Transverse colon (tissue), 4 donors: ENCODE data around the gene ARHGAP22. TPM values are rescaled to one million over a fixed set of nuclear protein-coding genes. Genes with fewer than 3 reads are reported as not detected.

ENCODE experiments used
- DNase-seq: peaks from one replicate; pipeline ENCODE4 v3.0.0-alpha.2; 2019
- H3K27ac ChIP-seq, 4 donors: fragments of 200-600 bp; sonication (generic); 2 replicates each; pipeline ENCODE4 v1.5.1; 2016 to 2018; ENCODE audit warnings: inconsistent platforms in 4 of 4
- H3K27me3 ChIP-seq: fragments of 200-600 bp; sonication (generic); 2 replicates; pipeline ENCODE4 v1.5.1; 2017; ENCODE audit warnings: inconsistent platforms
- H3K36me3 ChIP-seq, 4 donors: fragments of 200-600 bp; sonication (generic); 2 replicates each; pipeline ENCODE4 v1.5.1; 2017 to 2019; ENCODE audit warnings: inconsistent platforms in 4 of 4
- H3K4me1 ChIP-seq, 4 donors: fragments of 200-600 bp; sonication (generic); 2 replicates each; pipeline ENCODE4 v1.5.1; 2017 to 2020; ENCODE audit warnings: inconsistent platforms in 4 of 4
- H3K4me3 ChIP-seq, 4 donors: fragments of 200-600 bp; sonication (generic); 1 replicate in 1 of 4; 2 replicates in 3 of 4; pipeline versions ENCODE4 v1.5.1 to v1.6.1; 2017 to 2019; ENCODE audit warnings: inconsistent platforms in 4 of 4
- H3K9me3 ChIP-seq, 2 donors: fragments of 200-600 bp; sonication (generic); 2 replicates each; pipeline ENCODE4 v1.5.1; 2017 to 2019; ENCODE audit warnings: inconsistent platforms in 2 of 2
- EP300 ChIP-seq: sonication (generic); formaldehyde crosslinking; IDR thresholded peaks from one replicate; pipeline ENCODE4 v1.6.1; 2017; ENCODE audit warnings: antibody characterized with exemption, low read depth
- POLR2A ChIP-seq: fragments of 450-650 bp; IDR thresholded peaks from one replicate; pipeline ENCODE4 v1.6.1; 2016; ENCODE audit warnings: antibody characterized with exemption, mild to moderate bottlenecking, moderate library complexity
- POLR2AphosphoS5 ChIP-seq, 3 donors: sonication (generic); formaldehyde crosslinking; IDR thresholded peaks; one replicate each; pipeline ENCODE4 v1.6.1; 2016; ENCODE audit warnings: antibody characterized with exemption in 3 of 3
- WGBS, 2 donors: methylation state at CpG; one replicate each; pipeline ENCODE4 v1.1.5; 2018; ENCODE audit warnings: low coverage in 1 of 2; 5-methylcytosine and 5-hydroxymethylcytosine counted together
- in situ Hi-C, 4 donors: fragments of 200-750 bp; cut with MboI; loops; one replicate each; pipeline versions ENCODE4 v1.15.0 to v1.15.1; 2017; ENCODE audit warnings: low sequenced_read_pairs in 3 of 4, low pct_ligation_motif_present in 1 of 4, low pct_unique_long_range_greater_than_20kb in 1 of 4
- intact Hi-C: fragments of 100-400 bp; cut with DNase I; formaldehyde crosslinking; loops from one replicate; pipeline ENCODE4 v1.15.1; 2023; ENCODE audit warnings: low total_unique reads
- total RNA-seq, 4 donors: library from RNA; depleted of rRNA; stranded (reverse); fragments of >200 nt; gene quantifications; one replicate each; pipeline ENCODE4 v1.1.0, GENCODE V29; 2016
- TF ChIP-seq, protein P1 (sequence below), 5 experiments: fragments of 200-600 bp in 3 of 5; fragments of 450-650 bp in 2 of 5; sonication (generic) in 3 of 5; IDR thresholded peaks; 1 replicate in 2 of 5; 2 replicates in 3 of 5; pipeline ENCODE4 v1.5.1; 2016 to 2017; ENCODE audit warnings: antibody characterized with exemption in 5 of 5, inconsistent platforms in 3 of 5, mild to moderate bottlenecking in 2 of 5, moderate library complexity in 1 of 5

Gene ARHGAP22
- total RNA-seq, 4 donors from 2014 or later: 1.4 to 3.4 (median 1.7) TPM; not detected in 1

DNA sequence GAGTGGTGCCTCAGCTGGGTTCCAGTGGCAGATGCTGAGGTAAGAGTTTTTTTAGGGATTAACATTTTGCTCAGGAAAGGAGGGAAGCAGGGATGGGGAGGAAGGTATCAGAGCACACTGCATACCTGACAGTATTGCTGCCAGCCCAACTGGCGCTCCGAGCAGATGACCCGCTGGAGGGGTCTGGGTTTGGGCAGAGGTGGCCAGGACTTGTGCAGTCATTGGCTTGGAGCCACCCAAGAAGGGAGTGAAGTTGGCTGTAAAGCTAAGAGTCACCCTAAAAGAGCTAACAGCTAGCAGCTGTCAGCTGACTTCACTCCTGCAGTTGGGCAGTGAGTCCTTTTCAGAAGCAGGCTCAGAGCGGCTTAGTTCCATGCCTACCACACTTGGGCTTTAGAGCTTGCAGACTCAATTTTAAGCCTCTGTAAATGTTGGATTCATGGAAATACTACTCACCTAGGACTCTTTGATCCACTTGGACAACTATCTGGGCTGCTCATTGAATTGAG, 5.8 kb upstream of the ARHGAP22 start:
- no peaks in the 10 kb centered on the region for H3K9me3 ChIP-seq
- TF ChIP-seq POLR2A (no peak), EP300 (no peak), POLR2AphosphoS5 (IDR thresholded peaks at IDR 0.05) (no peak)
- TF ChIP-seq, protein P1, sequence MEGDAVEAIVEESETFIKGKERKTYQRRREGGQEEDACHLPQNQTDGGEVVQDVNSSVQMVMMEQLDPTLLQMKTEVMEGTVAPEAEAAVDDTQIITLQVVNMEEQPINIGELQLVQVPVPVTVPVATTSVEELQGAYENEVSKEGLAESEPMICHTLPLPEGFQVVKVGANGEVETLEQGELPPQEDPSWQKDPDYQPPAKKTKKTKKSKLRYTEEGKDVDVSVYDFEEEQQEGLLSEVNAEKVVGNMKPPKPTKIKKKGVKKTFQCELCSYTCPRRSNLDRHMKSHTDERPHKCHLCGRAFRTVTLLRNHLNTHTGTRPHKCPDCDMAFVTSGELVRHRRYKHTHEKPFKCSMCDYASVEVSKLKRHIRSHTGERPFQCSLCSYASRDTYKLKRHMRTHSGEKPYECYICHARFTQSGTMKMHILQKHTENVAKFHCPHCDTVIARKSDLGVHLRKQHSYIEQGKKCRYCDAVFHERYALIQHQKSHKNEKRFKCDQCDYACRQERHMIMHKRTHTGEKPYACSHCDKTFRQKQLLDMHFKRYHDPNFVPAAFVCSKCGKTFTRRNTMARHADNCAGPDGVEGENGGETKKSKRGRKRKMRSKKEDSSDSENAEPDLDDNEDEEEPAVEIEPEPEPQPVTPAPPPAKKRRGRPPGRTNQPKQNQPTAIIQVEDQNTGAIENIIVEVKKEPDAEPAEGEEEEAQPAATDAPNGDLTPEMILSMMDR (IDR thresholded peaks at IDR 0.05): no peak
- H3K27me3 ChIP-seq: no peaks in the 10 kb centered on the region
- H3K4me3 ChIP-seq: no peak overlapping the region
- H3K36me3 ChIP-seq: no peaks in the 10 kb centered on the region
- no peak for DNase-seq
- peaks cover 0 to 4% (median 0%) of the 10 kb centered on the region in 4 donors for H3K4me1 ChIP-seq
- intact Hi-C loops (no loop called here), in situ Hi-C loops (no loop called here)
- H3K27ac ChIP-seq: no peak overlapping the region
- 98% methylated on average over 4 of the region's 4 CpGs; no CpG with 5 or more reads in 1 of the 2 donors for WGBS, 2 donors

DNA sequence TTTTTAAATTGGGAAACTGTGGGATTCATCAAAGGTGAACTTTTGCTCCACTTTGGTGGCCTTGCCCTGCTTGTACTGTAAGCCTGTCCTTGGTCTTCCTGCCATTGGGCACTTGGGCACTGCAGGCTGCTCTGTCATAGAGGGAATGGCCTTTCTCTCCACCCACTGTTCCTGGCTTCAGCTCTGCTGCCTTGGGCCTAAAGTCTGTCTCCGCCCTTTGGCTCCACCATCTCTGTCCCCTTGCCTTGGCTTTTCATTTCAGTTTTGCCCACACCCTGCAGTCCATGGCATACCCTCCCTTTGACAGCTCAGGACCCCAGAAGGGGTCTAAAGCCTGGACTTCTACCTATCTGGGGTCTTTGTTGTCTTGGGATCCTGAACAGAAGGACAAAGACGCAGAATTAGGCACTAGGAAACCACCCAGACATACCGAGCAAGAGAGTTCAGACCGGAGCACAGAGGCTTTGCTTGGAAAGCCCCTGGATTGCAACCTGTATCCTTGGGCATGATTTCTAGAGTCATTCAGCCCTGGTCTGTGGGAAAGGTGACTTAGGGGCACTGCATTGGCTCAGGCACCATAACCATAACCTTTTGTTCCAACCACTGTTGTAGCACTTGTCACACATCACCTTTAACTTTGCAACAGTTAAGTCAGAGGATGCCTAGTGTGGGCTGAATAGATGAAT, 5.2 kb upstream of the ARHGAP22 start:
- Histone ChIP-seq H3K27me3 (peaks cover 2% of the 10 kb centered on the region), H3K4me1 (peaks cover 0 to 8% (median 3%) of the 10 kb centered on the region in 4 donors), H3K4me3 (no peak overlapping the region), H3K27ac (no peak overlapping the region), H3K36me3 (no peaks in the 10 kb centered on the region), H3K9me3 (no peaks in the 10 kb centered on the region)
- intact Hi-C loops: no loop called here
- 90% methylated on average over 4 of the region's 4 CpGs; no CpG with 5 or more reads in 1 of the 2 donors for WGBS, 2 donors
- in situ Hi-C loops: no loop called here
- no peak for TF ChIP-seq EP300
- no peak for TF ChIP-seq POLR2A
- TF ChIP-seq, protein P1 (IDR thresholded peaks at IDR 0.05): no peak
- no peak for TF ChIP-seq POLR2AphosphoS5 (IDR thresholded peaks at IDR 0.05)
- DNase-seq: no peak

DNA sequence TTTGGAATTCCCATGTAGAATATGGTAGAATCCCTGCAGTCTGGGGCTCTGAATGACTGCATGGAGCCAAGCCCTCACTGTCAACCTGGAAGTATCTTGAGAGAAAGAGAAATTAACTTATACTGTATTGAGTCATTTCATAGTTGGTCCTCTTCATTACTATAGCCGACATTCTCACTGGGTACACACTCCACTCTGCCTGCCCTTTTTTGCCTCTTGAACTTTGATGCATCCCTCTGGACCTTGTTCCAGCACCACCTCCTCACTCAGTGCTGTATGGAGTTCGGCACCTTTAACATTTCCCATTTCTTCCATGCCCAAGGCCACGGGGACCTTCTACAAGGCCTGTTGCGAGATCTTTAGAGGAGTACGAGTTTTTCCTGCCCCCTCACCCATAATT, 4.6 kb upstream of the ARHGAP22 start:
- Histone ChIP-seq H3K27me3 (peaks cover 8% of the 10 kb centered on the region), H3K36me3 (no peaks in the 10 kb centered on the region), H3K4me3 (no peak overlapping the region), H3K9me3 (no peaks in the 10 kb centered on the region), H3K4me1 (peaks cover 3 to 14% (median 8%) of the 10 kb centered on the region in 4 donors), H3K27ac (no peak overlapping the region)
- 88% methylated on average over 5 of the region's 5 CpGs for WGBS, 2 donors
- no peak for TF ChIP-seq POLR2A
- no peak for TF ChIP-seq EP300
- TF ChIP-seq, protein P1 (IDR thresholded peaks at IDR 0.05): no peak
- no peak for TF ChIP-seq POLR2AphosphoS5 (IDR thresholded peaks at IDR 0.05)
- no peak for DNase-seq
- intact Hi-C loops: no loop called here
- in situ Hi-C loops: no loop called here

DNA sequence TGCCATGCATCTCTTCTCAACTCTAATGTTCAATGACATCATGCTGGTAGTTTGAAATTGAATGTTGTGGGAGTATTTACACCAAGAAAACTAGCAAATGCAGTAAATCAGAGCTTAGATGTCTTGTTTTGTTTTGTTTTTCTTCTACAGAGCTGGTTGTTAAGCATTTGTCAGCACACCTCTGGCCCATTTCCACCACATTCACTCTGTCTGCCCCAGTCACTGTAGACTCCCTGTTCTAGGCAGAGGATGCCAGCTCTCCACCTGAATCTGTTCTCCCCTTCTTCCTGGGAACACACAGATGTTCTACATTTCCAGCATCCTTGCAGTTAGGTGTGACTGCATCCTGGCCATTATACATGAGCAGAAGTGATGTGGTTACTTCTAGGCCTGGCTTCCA, 4.1 kb upstream of the ARHGAP22 start:
- in situ Hi-C loops: no loop called here
- no peak for DNase-seq
- Histone ChIP-seq H3K36me3 (no peaks in the 10 kb centered on the region), H3K27me3 (peaks cover 12% of the 10 kb centered on the region), H3K9me3 (no peaks in the 10 kb centered on the region), H3K4me3 (no peak overlapping the region), H3K4me1 (peaks cover 7 to 19% (median 13%) of the 10 kb centered on the region in 4 donors), H3K27ac (no peak overlapping the region)
- intact Hi-C loops: no loop called here
- TF ChIP-seq, protein P1 (IDR thresholded peaks at IDR 0.05): no peak
- TF ChIP-seq POLR2A (no peak), EP300 (no peak), POLR2AphosphoS5 (IDR thresholded peaks at IDR 0.05) (no peak)
